NCI-H748 (cell line): ENCODE measurements around the gene TRPM3.

Experiments
- DNase-seq: peaks from one replicate; lab custom pipeline; 2025; ENCODE audit not compliant: unreplicated experiment; lab: John Stamatoyannopoulos, UW

The TRPM3 gene

GRCh38 chr9:71098801-71099200 is 22.6 kb downstream of the TRPM3 start:
- no peak for DNase-seq

- DNase-seq, result no peak
Observed at GRCh38 chr9:71097671-71098070, 23.8 kb downstream of the TRPM3 start.

- DNase-seq, result no peak
Observed at GRCh38 chr9:71096421-71097108, 24.9 kb downstream of the TRPM3 start.

GRCh38 chr9:71094708-71095251 is 26.6 kb downstream of the TRPM3 start:
- no peak for DNase-seq

GRCh38 chr9:71090896-71091295 is 30.5 kb downstream of the TRPM3 start:
- DNase-seq, result no peak

GRCh38 chr9:71079451-71079850 is 42.0 kb downstream of the TRPM3 start:
- no peak for DNase-seq

GRCh38 chr9:71076096-71076495 is 45.3 kb downstream of the TRPM3 start:
- DNase-seq, result no peak

GRCh38 chr9:71073494-71073893 is 47.9 kb downstream of the TRPM3 start:
- DNase-seq, result no peak

GRCh38 chr9:71072587-71072986 is 48.8 kb downstream of the TRPM3 start:
- no peak for DNase-seq

- no peak for DNase-seq
Observed at GRCh38 chr9:71071633-71072032, 49.8 kb downstream of the TRPM3 start.

GRCh38 chr9:71058660-71059059 is 62.8 kb downstream of the TRPM3 start:
- DNase-seq, result no peak

- DNase-seq, result no peak
Observed at GRCh38 chr9:71052287-71052686, 69.1 kb downstream of the TRPM3 start.

- DNase-seq, result no peak
Observed at GRCh38 chr9:71048280-71048679, 73.1 kb downstream of the TRPM3 start.

- no peak for DNase-seq
Observed at GRCh38 chr9:71042448-71042990, 78.9 kb downstream of the TRPM3 start.

- no peak for DNase-seq
Observed at GRCh38 chr9:71037521-71037920, 83.9 kb downstream of the TRPM3 start.

GRCh38 chr9:71036501-71036900 is 84.9 kb downstream of the TRPM3 start:
- DNase-seq, result peak; percentile 39

GRCh38 chr9:71032779-71033178 is 88.6 kb downstream of the TRPM3 start:
- DNase-seq, result no peak

GRCh38 chr9:71025728-71026127 is 95.7 kb downstream of the TRPM3 start:
- no peak for DNase-seq

GRCh38 chr9:71025201-71025600 is 96.2 kb downstream of the TRPM3 start:
- DNase-seq, result no peak

- no peak for DNase-seq
Observed at GRCh38 chr9:71010258-71010657, 111.2 kb downstream of the TRPM3 start.

- DNase-seq, result no peak
Observed at GRCh38 chr9:71005456-71005855, 116.0 kb downstream of the TRPM3 start.

GRCh38 chr9:71004196-71004595 is 117.2 kb downstream of the TRPM3 start:
- DNase-seq, result no peak

GRCh38 chr9:71003346-71003745 is 118.1 kb downstream of the TRPM3 start:
- DNase-seq, result no peak
